Loucy (cell line): ENCODE data around the gene WBP1L.

Source experiments
- EZH2phosphoT487 ChIP-seq: fragments of 200-600 bp; IDR thresholded peaks from 2 replicates; pipeline ENCODE4 v1.6.1; 2018; ENCODE audit warnings: antibody characterized with exemption, mild to moderate bottlenecking, moderate library complexity, borderline replicate concordance
- TF ChIP-seq, protein P1 (sequence below): fragments of 200-600 bp; sonication (generic); conservative IDR thresholded peaks from 2 replicates; pipeline ENCODE4 v1.5.1; 2014; ENCODE audit warnings: mild to moderate bottlenecking, antibody characterized with exemption, low read length

DNA sequence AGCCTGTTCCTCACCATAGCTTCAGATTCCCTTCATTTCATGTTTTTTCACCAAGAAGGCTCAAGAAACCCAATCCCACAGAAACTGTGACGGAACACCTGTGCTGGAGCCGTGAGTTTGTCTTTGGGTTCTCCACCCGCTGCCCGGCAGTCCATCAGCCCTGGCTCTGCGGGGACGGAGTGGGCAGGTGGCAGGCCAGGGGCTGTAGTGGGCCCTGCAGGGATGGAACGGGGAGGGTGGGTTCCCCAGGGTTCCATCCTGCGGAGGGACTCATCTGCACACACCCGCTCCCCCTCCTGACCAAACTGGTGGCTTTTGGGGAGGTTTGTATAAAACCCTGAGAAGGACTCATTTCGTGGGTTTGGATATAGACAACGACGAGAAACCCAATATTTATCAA is 78.5 kb downstream of the WBP1L start:
- TF ChIP-seq, protein P1, sequence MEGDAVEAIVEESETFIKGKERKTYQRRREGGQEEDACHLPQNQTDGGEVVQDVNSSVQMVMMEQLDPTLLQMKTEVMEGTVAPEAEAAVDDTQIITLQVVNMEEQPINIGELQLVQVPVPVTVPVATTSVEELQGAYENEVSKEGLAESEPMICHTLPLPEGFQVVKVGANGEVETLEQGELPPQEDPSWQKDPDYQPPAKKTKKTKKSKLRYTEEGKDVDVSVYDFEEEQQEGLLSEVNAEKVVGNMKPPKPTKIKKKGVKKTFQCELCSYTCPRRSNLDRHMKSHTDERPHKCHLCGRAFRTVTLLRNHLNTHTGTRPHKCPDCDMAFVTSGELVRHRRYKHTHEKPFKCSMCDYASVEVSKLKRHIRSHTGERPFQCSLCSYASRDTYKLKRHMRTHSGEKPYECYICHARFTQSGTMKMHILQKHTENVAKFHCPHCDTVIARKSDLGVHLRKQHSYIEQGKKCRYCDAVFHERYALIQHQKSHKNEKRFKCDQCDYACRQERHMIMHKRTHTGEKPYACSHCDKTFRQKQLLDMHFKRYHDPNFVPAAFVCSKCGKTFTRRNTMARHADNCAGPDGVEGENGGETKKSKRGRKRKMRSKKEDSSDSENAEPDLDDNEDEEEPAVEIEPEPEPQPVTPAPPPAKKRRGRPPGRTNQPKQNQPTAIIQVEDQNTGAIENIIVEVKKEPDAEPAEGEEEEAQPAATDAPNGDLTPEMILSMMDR = no peak
- no peak for TF ChIP-seq EZH2phosphoT487
